Fibroblast of mammary gland (primary cell): ENCODE results near the gene SLC25A47.
"Not testable (repeated sequence)": the region's sequence is repeated elsewhere in the genome, so short reads cannot be mapped to it uniquely, and the experiment has no call there.

ENCODE experiments used
- DNase-seq: peaks from one replicate; pipeline ENCODE4 v3.0.0-alpha.2; 2010; ENCODE audit warnings: low read depth
- H3K4me3 ChIP-seq: 2 replicates; pipeline ENCODE4 v1.5.1; 2011; ENCODE audit warnings: low read depth, mild to moderate bottlenecking, low read length, moderate library complexity; ENCODE audit not compliant: control insufficient read depth
- CTCF ChIP-seq: conservative IDR thresholded peaks from 2 replicates; pipeline ENCODE4 v1.5.1; 2011; ENCODE audit warnings: low read depth, low read length, inconsistent platforms; ENCODE audit not compliant: control insufficient read depth, insufficient read depth

SLC25A47 gene

GRCh38 chr14:100341301-100342031 is 18.3 kb downstream of the SLC25A47 start:
- no peak overlapping the region for H3K4me3 ChIP-seq
- no peak for TF ChIP-seq CTCF
- DNase-seq: peak; percentile 77

- H3K4me3 ChIP-seq: no peak overlapping the region
- no peak for TF ChIP-seq CTCF
- DNase-seq: no peak
These were observed 19.1 kb downstream of the SLC25A47 start for GRCh38 chr14:100342195-100342594.

GRCh38 chr14:100342826-100343225 is 19.7 kb downstream of the SLC25A47 start:
- DNase-seq, H3K4me3 ChIP-seq: not testable (repeated sequence)

- not testable (repeated sequence) for H3K4me3 ChIP-seq, DNase-seq
These were observed 21.5 kb downstream of the SLC25A47 start for GRCh38 chr14:100344657-100345056.

- no peak for DNase-seq
- TF ChIP-seq CTCF: no peak
- no peak overlapping the region for H3K4me3 ChIP-seq
These were observed 22.6 kb downstream of the SLC25A47 start for GRCh38 chr14:100345711-100346110.

GRCh38 chr14:100346306-100347091 is 23.4 kb downstream of the SLC25A47 start:
- no peak for TF ChIP-seq CTCF
- DNase-seq: no peak
- H3K4me3 ChIP-seq: no peak overlapping the region

GRCh38 chr14:100348253-100348729 is 25.2 kb downstream of the SLC25A47 start:
- no peak for DNase-seq
- no peak overlapping the region for H3K4me3 ChIP-seq
- TF ChIP-seq CTCF: no peak
